K562 (cell line): Measurements from ENCODE around the gene KLHL22. TPM values are rescaled to one million over a fixed set of nuclear protein-coding genes. Genes with fewer than 3 reads are reported as not detected.

Source experiments
- CBX3 ChIP-seq, 2 experiments: IDR thresholded peaks; 1 replicate in 1 of 2; 2 replicates in 1 of 2; pipeline ENCODE4 v1.6.1; 2012; ENCODE audit warnings: inconsistent platforms in 2 of 2, low read length in 2 of 2, borderline replicate concordance in 1 of 2, control low read depth in 1 of 2
- CHD2 ChIP-seq: IDR thresholded peaks from 2 replicates; pipeline ENCODE4 v1.6.1; 2011; ENCODE audit warnings: low read depth, low read length
- FOXO4 ChIP-seq: fragments of 450-650 bp; formaldehyde crosslinking; IDR thresholded peaks from 2 replicates; pipeline ENCODE4 v1.4.0; 2020; ENCODE audit warnings: mild to moderate bottlenecking, moderate library complexity
- HMBOX1 ChIP-seq: sonication (generic); IDR thresholded peaks from 2 replicates; pipeline ENCODE4 v1.6.1; 2016
- L3MBTL2 ChIP-seq: fragments of 450-650 bp; IDR thresholded peaks from 2 replicates; pipeline ENCODE4 v1.6.1; 2016; ENCODE audit warnings: mild to moderate bottlenecking, moderate library complexity
- MCM2 ChIP-seq: fragments of 450-650 bp; IDR thresholded peaks from 2 replicates; pipeline ENCODE4 v1.6.1; 2017; ENCODE audit warnings: low read depth, mild to moderate bottlenecking
- MECOM ChIP-seq: fragments of 250-450 bp; sonication (Bioruptor Pico); IDR thresholded peaks from 2 replicates; pipeline ENCODE4 v1.8.0; 2022; ENCODE audit warnings: inconsistent platforms
- NCOA1 ChIP-seq: fragments of 450-650 bp; IDR thresholded peaks from 2 replicates; pipeline ENCODE4 v1.6.1; 2016; ENCODE audit warnings: low read depth
- NR0B1 ChIP-seq: fragments of 450-650 bp; IDR thresholded peaks from one replicate; pipeline ENCODE4 v1.6.1; 2018; ENCODE audit warnings: mild to moderate bottlenecking, moderate library complexity; ENCODE audit not compliant: partially characterized antibody
- SIX5 ChIP-seq, 2 experiments: IDR thresholded peaks; 2 replicates each; pipeline ENCODE4 v1.6.1; 2011; ENCODE audit warnings: low read length in 2 of 2, borderline replicate concordance in 1 of 2, low read depth in 1 of 2, mild to moderate bottlenecking in 1 of 2, moderate library complexity in 1 of 2; ENCODE audit not compliant: insufficient read depth in 1 of 2
- TAF15 ChIP-seq: fragments of 200-400 bp; formaldehyde crosslinking; IDR thresholded peaks from 2 replicates; pipeline ENCODE4 v1.6.1; 2017; ENCODE audit warnings: mild to moderate bottlenecking, low read depth, low read length, moderate library complexity
- TEAD1 ChIP-seq, 2 experiments: fragments of 450-650 bp in 1 of 2; sonication (generic) in 1 of 2; formaldehyde crosslinking; IDR thresholded peaks; 2 replicates each; pipeline versions ENCODE4 v1.4.0 to v1.8.0; 2020 to 2022; ENCODE audit warnings: mild to moderate bottlenecking in 2 of 2, missing genetic modification reagents in 1 of 2
- U2AF1 ChIP-seq: fragments of 200-400 bp; formaldehyde crosslinking; optimal IDR thresholded peaks from 2 replicates; pipeline ENCODE3; 2017; ENCODE audit warnings: mild to moderate bottlenecking, low read depth, low read length, moderate library complexity
- ZBTB49 ChIP-seq: sonication (generic); formaldehyde crosslinking; IDR thresholded peaks from 2 replicates; pipeline ENCODE4 v1.8.0; 2022; ENCODE audit warnings: missing genetic modification reagents, mild to moderate bottlenecking, borderline replicate concordance
- ZMIZ1 ChIP-seq, 2 experiments: fragments of 150-350 bp in 1 of 2; IDR thresholded peaks; 2 replicates each; pipeline ENCODE4 v1.6.1; 2012 to 2016; ENCODE audit warnings: low read depth in 2 of 2, low read length in 2 of 2, mild to moderate bottlenecking in 1 of 2, moderate library complexity in 1 of 2
- ZNF224 ChIP-seq: sonication (generic); formaldehyde crosslinking; IDR thresholded peaks from 2 replicates; pipeline ENCODE4 v1.8.0; 2022; ENCODE audit warnings: mild to moderate bottlenecking, missing genetic modification reagents
- ZNF785 ChIP-seq: fragments of 250-450 bp; sonication (Bioruptor Pico); IDR thresholded peaks from 2 replicates; pipeline ENCODE4 v1.4.0; 2020; ENCODE audit warnings: mild to moderate bottlenecking
- polyA plus RNA-seq, 8 experiments: library from polyadenylated mRNA; depleted of rRNA in 4 of 8; stranded (reverse) in 5 of 8; unstranded in 3 of 8; fragments of >200 nt; fragmentation: Nextera tagmentation in 2 of 8; fragmentation: Illumina TruSeq in 1 of 8; extraction: Ambion mirVana in 2 of 8; extraction: Trizol in 1 of 8; gene quantifications; 2 replicates each; pipeline versions ENCODE4 v1.2.1 to v1.2.3, GENCODE V29; 2011 to 2014; ENCODE audit warnings: inconsistent platforms in 1 of 8, missing spikeins in 1 of 8
- total RNA-seq, 7 experiments: library from RNA; depleted of rRNA in 6 of 7; stranded (reverse); fragments of >200 nt in 6 of 7; fragmentation: Illumina TruSeq in 2 of 7; extraction: Trizol in 2 of 7; gene quantifications; 2 replicates each; pipeline versions ENCODE4 v1.2.1 to v1.2.3, GENCODE V29; 2011 to 2021; ENCODE audit warnings: low replicate concordance in 1 of 7

The KLHL22 gene
- total and polyA plus RNA-seq, 9 of the 15 experiments (the other 6 are each of a cell fraction or from before 2014, with no cell fraction given): 1.3 to 25.6 (median 15.2) TPM

- TF ChIP-seq CBX3 (IDR thresholded peaks at IDR 0.05; ENCODE audit: borderline replicate concordance in 1 of 2, low read length in 2 of 2): no peak
- no peak for TF ChIP-seq NCOA1
- no peak for TF ChIP-seq NR0B1
- TF ChIP-seq MECOM: no peak
- peak; percentile 99 for TF ChIP-seq U2AF1
- TF ChIP-seq CHD2: peak; percentile 72
- TF ChIP-seq TEAD1 (CRISPR knock-in tag; IDR thresholded peaks at IDR 0.05): no peak
- peak; percentile 98 for TF ChIP-seq ZBTB49 (CRISPR knock-in tag)
- TF ChIP-seq ZNF785 (CRISPR knock-in tag): no peak
- TF ChIP-seq ZNF224 (CRISPR knock-in tag): peak; percentile 98
- TF ChIP-seq SIX5 (IDR thresholded peaks at IDR 0.05; ENCODE audit: borderline replicate concordance in 1 of 2, insufficient read depth in 1 of 2, low read depth in 1 of 2, low read length in 2 of 2): peak in 1 of 2 experiments; percentile 100; a peak in 2 of 4 replicates
- peak; percentile 71; the same call in 1 of the 2 replicates for TF ChIP-seq TAF15
- no peak for TF ChIP-seq FOXO4
- no peak for TF ChIP-seq HMBOX1
- no peak for TF ChIP-seq L3MBTL2
- TF ChIP-seq ZMIZ1 (IDR thresholded peaks at IDR 0.05; ENCODE audit: low read depth in 2 of 2, low read length in 2 of 2): peak; percentile 74 to 94; a peak in 3 of 4 replicates
- no peak for TF ChIP-seq MCM2
Observed at GRCh38 chr22:20507253-20508066, 11.9 kb upstream of the KLHL22 start, which contains the start of gene MED15 (continued).
